SU-DHL-6 (cell line): ENCODE data around the gene APOL4.
"Not testable (repeated sequence)": the region's sequence is repeated elsewhere in the genome, so short reads cannot be mapped to it uniquely, and the experiment has no call there.

ENCODE experiments used
- H2AFZ ChIP-seq: fragments of 200-600 bp; sonication (generic); 2 replicates; pipeline ENCODE4 v1.6.1; 2014; ENCODE audit warnings: low read depth, mild to moderate bottlenecking, moderate library complexity, mixed read lengths, antibody characterized with exemption, low read length; ENCODE audit not compliant: severe bottlenecking
- H3F3A ChIP-seq: fragments of 200-600 bp; shearing (Covaris generic); 2 replicates; pipeline ENCODE4 v1.6.0; 2016; ENCODE audit warnings: antibody characterized with exemption, mild to moderate bottlenecking; ENCODE audit not compliant: insufficient read depth
- H3K27ac ChIP-seq: fragments of 200-600 bp; sonication (generic); 2 replicates; pipeline ENCODE4 v1.5.1; 2016; ENCODE audit warnings: low read depth, mild to moderate bottlenecking, low read length, moderate library complexity, mixed read lengths
- H3K27me3 ChIP-seq: fragments of 200-600 bp; sonication (generic), shearing (Covaris generic); 2 replicates; pipeline ENCODE4 v1.6.0; 2014; ENCODE audit warnings: mild to moderate bottlenecking, low read length
- H3K36me3 ChIP-seq: fragments of 200-600 bp; sonication (generic); 2 replicates; pipeline ENCODE4 v1.6.1; 2014; ENCODE audit warnings: mild to moderate bottlenecking, low read length, mixed read lengths
- H3K4me2 ChIP-seq: fragments of 300-600, 200-600 bp; shearing (Covaris generic), sonication (generic); 2 replicates; pipeline ENCODE4 v1.6.0; 2014; ENCODE audit warnings: low read length, low read depth, mild to moderate bottlenecking; ENCODE audit not compliant: poor library complexity, severe bottlenecking
- H3K4me3 ChIP-seq: fragments of 200-600 bp; sonication (generic); 2 replicates; pipeline ENCODE4 v1.5.1; 2014; ENCODE audit warnings: antibody characterized with exemption, low read length, mild to moderate bottlenecking, mixed read lengths; ENCODE audit not compliant: insufficient read depth, poor library complexity, severe bottlenecking
- H3K79me2 ChIP-seq: fragments of 200-600 bp; sonication (generic); 2 replicates; pipeline ENCODE4 v1.6.1; 2014; ENCODE audit warnings: mild to moderate bottlenecking, low read length, moderate library complexity; ENCODE audit not compliant: insufficient read depth
- H3K9ac ChIP-seq: fragments of 200-600 bp; sonication (generic); 2 replicates; pipeline ENCODE4 v1.7.0; 2014; ENCODE audit warnings: mild to moderate bottlenecking, low read length
- H3K9me2 ChIP-seq: fragments of 200-600 bp; sonication (generic); replicated peaks from 2 replicates; pipeline ENCODE4 v1.6.1; 2014; ENCODE audit warnings: low read length; ENCODE audit not compliant: insufficient read depth
- H3K9me3 ChIP-seq: fragments of 200-600 bp; sonication (generic); 2 replicates; pipeline ENCODE4 v1.6.1; 2014; ENCODE audit warnings: low read length, mixed read lengths; ENCODE audit not compliant: insufficient read depth
- H4K20me1 ChIP-seq: fragments of 200-600 bp; sonication (generic); 2 replicates; pipeline ENCODE4 v1.6.1; 2014; ENCODE audit warnings: low read depth, mild to moderate bottlenecking, antibody characterized with exemption, low read length, moderate library complexity, mixed read lengths
- EZH2phosphoT487 ChIP-seq: fragments of 200-600 bp; sonication (generic), shearing (Covaris generic); conservative IDR thresholded peaks from 2 replicates; pipeline ENCODE4 v1.6.1; 2018; ENCODE audit warnings: mild to moderate bottlenecking, antibody characterized with exemption, low read length, moderate library complexity, mixed read lengths
- TF ChIP-seq, protein P1 (sequence below): fragments of 200-600 bp; sonication (generic); IDR thresholded peaks from one replicate; pipeline ENCODE4 v1.5.1; 2017; ENCODE audit warnings: antibody characterized with exemption, mild to moderate bottlenecking, low read length, moderate library complexity; ENCODE audit not compliant: insufficient read depth, poor library complexity, severe bottlenecking

APOL4 gene, protein sequence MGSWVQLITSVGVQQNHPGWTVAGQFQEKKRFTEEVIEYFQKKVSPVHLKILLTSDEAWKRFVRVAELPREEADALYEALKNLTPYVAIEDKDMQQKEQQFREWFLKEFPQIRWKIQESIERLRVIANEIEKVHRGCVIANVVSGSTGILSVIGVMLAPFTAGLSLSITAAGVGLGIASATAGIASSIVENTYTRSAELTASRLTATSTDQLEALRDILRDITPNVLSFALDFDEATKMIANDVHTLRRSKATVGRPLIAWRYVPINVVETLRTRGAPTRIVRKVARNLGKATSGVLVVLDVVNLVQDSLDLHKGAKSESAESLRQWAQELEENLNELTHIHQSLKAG

DNA sequence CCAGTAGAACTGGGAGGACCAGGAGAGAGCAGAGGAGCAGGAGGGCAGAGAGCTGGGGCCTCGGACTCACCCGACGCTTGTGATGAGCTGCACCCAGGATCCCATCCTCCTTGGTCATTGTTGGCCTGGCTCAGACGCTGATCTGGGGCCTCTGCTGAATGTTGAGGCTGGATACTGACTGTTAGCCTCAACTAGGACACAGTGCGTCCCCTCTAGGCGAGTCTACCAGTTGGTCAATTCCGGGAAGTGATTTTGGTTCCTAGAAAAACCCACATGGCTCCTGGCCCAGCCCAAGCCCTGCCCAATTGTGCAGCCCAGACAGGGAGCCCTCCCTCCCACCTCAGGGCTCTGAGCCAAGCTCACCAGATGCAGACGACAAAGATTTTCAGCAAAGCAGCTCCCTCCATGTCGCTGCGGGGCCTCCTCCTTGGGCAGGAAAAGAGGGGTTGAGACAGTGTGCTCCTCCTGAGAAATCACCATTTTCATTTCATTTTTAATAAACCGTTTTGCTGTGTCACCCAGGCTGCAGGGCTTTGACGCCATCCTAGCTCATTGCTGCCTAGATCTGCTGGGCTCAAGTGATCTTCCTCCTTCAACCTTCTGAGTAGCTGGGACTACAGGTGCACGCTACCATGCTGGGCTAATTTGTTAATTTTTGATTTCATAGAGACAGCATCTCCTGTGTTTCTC, at the start of gene APOL4:
Gene APOL4, minus strand, starts transcription at position 180 of the 690 bp plus-strand sequence. Its CDS starts 75 bp downstream, at position 105.
- Histone ChIP-seq H3K27ac (no peak within 1 kb of the TSS), H3K4me2 (no peak within 1 kb of the TSS), H3K9ac (no peak within 1 kb of the TSS)

DNA sequence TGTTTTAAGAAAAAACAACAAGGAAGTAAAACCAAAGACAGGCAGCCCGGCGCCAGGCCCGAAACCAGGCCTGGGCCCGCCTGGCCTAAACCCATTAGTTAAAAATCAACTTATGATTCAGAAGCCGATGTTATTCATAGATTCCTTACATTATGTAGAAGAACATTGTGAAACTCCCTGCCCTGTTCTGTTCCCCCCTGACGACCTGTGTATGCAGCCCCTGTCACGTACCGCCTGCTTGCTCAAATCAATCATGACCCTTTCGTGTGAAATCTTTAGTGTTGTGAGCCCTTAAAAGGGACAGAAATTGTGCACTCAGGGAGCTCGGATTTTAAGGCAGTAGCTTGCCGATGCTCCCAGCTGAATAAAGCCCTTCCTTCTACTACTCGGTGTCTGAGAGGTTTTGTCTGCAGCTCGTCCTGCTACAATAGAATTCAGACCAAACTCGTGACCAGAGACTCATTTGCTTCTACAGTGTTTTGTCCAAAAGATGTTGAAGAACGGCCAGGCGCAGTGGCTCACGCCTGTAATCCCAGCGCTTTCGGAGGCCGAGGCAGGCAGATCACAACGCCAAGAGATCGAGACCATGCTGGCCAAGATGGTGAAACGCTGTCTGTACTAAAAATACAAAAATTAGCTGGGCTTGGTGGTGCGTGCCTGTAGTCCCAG, 48.8 kb upstream of the APOL4 start:
- H3K27ac ChIP-seq, H3K9me2 ChIP-seq, H3K4me2 ChIP-seq, H2AFZ ChIP-seq, H3K36me3 ChIP-seq, H3K79me2 ChIP-seq, H4K20me1 ChIP-seq, H3F3A ChIP-seq, H3K4me3 ChIP-seq, H3K27me3 ChIP-seq, H3K9ac ChIP-seq: not testable (repeated sequence)
- H3K9me3 ChIP-seq: peaks cover 14% of the 10 kb centered on the region; the same call in 1 of the 2 replicates

More for the DNA sequence above, at the start of gene APOL4:
- Histone ChIP-seq H3K9me3 (no peaks in the 10 kb centered on the region), H3K36me3 (no peaks in the 10 kb centered on the region), H3F3A (no peaks in the 10 kb centered on the region), H3K9me2 (no peaks in the 10 kb centered on the region), H2AFZ (no peak within 1 kb of the TSS), H3K79me2 (no peaks in the 10 kb centered on the region), H3K4me3 (no peak within 1 kb of the TSS), H3K27me3 (no peaks in the 10 kb centered on the region), H4K20me1 (no peaks in the 10 kb centered on the region)
- TF ChIP-seq EZH2phosphoT487: no peak
- TF ChIP-seq, protein P1, sequence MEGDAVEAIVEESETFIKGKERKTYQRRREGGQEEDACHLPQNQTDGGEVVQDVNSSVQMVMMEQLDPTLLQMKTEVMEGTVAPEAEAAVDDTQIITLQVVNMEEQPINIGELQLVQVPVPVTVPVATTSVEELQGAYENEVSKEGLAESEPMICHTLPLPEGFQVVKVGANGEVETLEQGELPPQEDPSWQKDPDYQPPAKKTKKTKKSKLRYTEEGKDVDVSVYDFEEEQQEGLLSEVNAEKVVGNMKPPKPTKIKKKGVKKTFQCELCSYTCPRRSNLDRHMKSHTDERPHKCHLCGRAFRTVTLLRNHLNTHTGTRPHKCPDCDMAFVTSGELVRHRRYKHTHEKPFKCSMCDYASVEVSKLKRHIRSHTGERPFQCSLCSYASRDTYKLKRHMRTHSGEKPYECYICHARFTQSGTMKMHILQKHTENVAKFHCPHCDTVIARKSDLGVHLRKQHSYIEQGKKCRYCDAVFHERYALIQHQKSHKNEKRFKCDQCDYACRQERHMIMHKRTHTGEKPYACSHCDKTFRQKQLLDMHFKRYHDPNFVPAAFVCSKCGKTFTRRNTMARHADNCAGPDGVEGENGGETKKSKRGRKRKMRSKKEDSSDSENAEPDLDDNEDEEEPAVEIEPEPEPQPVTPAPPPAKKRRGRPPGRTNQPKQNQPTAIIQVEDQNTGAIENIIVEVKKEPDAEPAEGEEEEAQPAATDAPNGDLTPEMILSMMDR: no peak

DNA sequence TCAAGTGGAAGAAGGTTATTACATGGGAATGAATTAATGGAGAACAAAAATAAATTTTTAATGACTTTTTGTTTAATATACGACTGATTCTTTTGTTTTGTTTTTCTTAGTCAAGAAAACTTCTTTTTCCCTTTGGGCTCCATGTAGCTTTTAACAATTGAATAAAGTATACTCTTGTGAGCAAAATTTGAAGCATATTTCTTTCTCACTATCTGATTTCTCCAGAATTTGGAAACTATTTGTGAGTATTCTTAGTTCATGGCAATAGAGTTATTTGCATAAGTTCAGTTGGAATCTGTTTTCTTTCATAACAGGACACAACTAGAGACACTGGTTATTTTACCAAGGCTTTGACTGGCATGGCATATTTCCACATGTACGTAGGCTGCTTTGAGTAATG, 47.6 kb upstream of the APOL4 start:
- Histone ChIP-seq H3F3A (no peaks in the 10 kb centered on the region), H3K27ac (no peak overlapping the region), H3K79me2 (no peaks in the 10 kb centered on the region), H3K9me2 (no peaks in the 10 kb centered on the region), H3K4me2 (no peak overlapping the region), H3K4me3 (no peak overlapping the region), H3K9ac (no peak overlapping the region), H4K20me1 (no peaks in the 10 kb centered on the region), H3K36me3 (no peaks in the 10 kb centered on the region), H3K9me3 (peaks cover 14% of the 10 kb centered on the region; the same call in 1 of the 2 replicates), H2AFZ (no peak overlapping the region), H3K27me3 (no peaks in the 10 kb centered on the region)
- TF ChIP-seq, protein P1: no peak
- no peak for TF ChIP-seq EZH2phosphoT487
